GM18867 (cell line): ENCODE results near the gene YAE1.

Source experiments
- ATAC-seq: cut with Tn5 transposase; IDR thresholded peaks from one replicate; pipeline ENCODE4 v1.9.1; 2021; ENCODE audit warnings: mild to moderate bottlenecking, moderate library complexity; ENCODE audit not compliant: unreplicated experiment

YAE1 gene

DNA sequence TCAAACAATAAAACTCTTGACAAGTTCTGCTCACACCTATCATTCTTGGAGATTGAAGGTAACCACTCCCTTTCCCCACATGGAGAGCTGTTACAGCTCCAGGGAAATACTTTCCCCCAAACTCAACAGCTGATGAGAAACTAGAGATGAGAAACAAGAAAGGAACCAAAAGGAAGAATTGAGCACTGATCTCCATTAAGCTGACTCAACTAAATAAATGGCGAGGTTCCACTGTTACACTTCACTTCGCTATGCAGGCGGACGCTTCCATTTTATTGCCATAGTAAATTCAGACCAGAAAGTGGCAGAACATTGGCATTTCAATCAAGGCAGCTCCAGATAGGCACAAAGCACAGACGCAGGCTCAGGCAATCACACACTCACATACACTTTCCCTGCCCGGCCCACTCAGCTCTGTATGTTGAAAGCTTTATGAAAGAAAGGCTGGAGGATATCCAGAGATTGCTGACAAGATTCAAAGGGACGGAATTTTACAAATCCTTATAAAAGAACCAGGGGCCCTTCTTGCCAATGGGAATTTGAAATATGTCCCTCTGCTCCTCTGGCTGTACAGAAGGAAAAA lies 11.5 kb upstream of the YAE1 start:
- ATAC-seq: no peak

DNA sequence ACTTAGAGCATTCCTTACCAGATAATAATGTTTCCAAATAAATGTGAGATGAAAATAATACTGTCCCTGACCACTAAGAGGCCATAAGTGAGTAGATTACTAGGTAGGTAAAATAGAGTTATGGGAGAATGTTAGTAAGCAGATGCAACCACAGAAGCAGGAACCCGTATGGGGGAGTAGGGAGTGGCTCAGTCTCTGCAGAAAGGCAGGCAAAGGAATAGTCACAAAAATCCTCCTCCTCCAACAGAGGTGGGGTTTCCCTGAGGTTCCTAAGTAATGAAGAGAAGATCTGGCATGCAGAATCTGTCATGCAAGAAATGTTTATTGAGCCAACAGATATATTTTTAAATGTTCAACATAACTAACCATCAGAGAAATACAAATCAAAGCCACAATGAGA lies 9.0 kb upstream of the YAE1 start:
- ATAC-seq: no peak

DNA sequence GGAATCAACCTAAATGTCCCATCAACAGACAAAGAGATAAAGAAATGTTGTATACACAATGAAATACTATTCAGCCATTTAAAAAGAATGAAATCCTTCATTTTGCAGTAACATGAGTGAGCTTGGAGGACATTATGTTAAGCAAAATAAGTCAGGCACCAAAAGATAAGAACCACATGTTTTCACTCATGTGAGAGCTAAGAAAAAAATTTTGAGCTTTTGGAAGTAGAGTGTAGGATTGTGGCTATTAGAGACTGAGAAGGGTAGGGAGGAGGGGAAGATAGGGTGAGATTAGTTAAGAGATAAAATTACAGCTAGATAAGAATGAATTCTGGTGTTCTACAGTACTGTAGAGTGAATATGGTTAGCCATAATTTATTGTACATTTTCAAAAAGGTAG lies 8.3 kb upstream of the YAE1 start:
- no peak for ATAC-seq

DNA sequence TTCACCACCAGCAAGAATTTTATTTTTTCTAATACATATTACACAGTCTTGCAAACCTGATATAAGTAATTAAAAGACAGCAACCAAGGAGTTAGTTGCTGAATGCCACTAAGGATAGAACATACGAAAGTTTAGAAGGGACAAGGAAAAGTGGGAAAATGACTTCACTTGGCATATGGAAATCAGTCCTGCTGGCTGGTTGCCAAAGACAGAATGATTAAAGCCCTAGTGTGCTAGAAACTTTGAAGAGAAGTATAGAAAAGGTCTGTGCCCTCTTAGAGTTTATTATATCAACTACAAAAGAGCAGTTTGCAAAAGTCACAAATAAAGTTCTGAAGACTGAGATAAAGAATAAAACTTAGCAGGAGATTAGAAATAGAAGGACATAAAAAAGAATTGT lies 5.8 kb upstream of the YAE1 start:
- ATAC-seq: no peak

DNA sequence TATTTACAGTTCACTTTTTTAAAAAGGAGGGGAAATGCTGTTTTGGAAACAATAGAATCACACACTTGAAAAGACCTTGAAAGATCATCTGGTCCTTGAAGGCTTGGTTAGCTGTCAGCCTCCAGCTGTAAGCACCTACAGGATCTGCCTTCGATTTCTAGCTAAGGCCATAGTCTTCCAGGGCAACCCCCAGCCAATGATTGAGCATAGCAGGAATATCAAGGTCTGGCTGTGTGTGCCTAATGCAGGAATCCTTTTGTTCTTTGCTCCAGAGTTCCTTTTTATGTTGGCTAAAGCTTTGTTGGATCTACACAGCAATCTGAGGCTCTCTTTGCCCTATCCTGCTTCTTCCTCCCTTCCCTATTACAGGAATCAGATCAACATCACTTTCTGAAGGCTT lies 5.2 kb upstream of the YAE1 start:
- no peak for ATAC-seq

DNA sequence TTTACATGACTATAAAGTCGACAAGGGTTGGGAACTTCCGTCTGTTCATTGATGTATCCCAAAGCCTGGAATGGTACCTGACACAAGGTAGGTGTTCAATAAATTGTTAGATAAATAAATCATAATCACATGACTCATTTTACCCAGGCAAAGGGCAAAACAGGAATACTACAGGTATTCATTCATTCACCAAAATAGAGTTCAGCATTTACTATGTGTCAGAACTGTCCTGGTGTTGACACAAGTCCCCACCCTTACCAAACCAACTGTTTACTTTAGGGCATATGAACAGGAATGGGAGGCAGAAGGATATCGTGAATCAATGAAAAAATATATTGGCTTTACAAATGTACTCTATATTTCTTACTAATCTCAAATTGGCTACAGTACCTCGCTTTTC lies 666 bp upstream of the YAE1 start:
- no peak for ATAC-seq

DNA sequence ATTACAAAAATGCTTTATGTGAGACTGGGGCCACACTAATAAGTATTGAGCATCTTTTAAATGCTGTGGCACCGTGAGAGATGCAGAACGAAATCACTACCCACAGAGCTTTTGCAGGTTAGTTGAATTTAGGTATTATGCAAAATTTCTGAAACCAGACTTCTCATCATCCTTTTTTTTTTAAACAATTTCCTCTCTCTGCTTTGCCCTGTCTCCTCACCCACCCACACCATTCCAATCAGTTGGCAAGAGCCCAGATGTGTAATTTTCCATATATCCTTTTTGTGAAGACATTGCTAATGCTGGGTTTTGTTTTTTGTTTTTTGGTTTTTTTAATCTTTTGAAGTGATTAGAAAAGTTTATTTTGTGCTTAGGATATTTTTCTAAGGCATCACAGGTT lies 1.1 kb downstream of the YAE1 start:
- ATAC-seq: no peak

DNA sequence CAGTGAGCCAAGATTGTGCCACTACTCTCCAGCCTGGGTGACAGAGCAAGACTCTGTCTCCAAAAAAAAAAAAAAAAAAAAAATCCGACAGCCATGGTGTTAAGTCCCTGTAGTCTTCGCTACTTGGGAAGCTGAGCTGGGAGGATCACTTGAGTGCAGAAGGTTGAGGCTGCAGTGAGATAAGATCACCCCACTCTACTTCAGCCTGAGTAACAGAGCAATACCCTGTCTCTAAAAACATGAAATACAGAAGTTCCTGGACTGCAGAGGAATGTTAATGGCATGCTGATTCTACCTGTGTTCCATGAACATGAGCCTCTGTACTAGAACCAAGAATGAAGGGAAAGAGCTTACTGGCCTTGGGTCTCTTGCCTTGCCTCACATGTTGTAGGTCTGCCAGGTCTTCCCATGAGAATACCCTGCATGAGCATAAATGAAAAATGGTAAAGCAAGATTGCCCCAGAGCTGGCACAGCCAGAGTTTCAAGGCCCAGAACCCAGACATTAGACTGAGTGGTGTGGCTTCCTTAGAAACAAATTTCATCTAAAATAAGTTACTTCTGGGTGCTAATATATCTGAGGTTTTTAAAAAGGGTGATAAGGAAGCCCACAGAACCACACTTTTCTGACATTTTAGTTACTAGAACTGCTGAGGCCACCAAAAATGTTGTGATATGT lies 8.6 kb downstream of the YAE1 start:
- ATAC-seq: no peak

DNA sequence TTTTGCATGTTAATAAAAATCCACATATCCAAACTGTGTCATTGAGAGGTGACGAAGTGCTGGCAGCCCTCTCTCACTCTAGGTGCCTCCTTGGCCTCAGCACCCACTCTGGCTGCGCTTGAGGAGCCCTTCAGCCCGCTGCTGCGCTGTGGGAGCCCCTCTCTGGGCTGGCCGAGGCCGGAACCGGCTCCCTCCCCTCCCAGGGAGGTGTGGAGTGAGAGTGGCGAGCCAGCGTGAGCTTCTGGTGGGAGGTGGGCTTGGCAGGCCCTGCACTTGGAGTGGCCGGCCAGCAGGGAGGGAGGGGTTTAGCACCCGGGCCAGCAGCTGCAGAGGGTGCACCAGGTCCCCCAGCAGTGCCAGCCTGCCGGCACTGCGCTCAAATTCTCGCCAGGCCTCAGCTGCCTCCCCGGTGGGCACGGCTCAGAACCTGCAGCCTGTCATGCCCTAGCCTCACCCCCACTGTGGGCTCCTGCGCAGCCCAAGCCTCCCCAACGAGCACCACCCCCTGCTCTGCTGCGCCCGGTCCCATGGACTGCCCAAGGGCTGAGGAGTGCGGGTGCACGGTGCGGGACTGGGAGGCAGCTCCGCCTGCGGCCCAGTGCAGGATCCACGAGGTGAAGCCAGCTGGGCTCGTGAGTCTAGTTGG lies 11.1 kb downstream of the YAE1 start:
- ATAC-seq: no peak

DNA sequence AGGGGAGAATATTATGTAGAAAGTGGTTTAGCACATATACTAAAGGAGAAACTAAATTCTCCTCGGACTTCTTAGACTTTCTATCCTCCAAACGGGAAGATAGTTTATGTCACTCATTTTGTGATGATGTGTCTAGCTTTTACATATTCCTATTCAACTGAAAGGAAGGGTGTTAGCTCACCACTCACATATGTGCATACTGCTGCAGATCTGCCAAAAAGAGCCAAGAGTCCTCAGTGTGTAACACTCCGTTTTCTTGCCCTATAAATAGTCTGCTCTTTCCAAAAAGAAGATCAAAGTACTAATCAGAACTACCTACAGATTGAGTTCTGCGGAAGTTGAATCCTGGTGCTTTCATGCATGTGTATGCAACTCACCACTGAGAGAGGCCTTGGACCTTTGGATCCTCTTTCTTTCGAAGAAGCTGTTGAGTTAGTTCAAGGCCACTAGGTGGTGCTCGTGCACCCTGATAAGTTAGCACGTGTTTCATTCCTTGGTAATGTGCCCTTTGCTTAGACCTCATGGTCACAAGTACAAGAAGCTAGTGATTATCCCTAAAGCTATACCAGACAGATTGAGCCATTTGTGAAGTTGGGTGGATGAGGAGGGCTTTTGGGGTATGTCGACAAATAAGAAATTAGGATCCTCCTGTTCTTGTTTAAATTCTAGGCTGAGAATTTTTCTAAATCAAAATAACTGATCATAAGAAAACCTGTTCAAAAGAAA lies 14.1 kb downstream of the YAE1 start:
- peak; percentile 94 for ATAC-seq

DNA sequence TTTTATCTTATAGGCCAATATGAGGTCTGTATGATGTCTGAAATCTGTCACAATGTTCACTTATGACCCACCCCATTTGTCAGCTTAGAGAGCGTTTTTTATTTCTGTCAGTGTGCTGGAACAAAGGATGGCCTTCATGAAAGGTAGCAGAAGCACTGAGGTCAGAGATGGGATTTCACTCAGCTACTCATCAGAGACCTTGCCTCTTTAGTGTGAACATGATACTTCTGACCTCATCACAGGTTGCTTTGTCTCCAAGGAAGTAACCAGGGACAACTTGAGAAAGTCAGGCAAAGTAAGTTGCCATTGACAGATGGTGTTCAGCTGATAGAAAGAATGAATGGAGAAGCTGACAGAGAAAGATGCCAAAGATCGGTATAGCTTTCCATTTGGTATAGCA lies 16.3 kb downstream of the YAE1 start:
- no peak for ATAC-seq

DNA sequence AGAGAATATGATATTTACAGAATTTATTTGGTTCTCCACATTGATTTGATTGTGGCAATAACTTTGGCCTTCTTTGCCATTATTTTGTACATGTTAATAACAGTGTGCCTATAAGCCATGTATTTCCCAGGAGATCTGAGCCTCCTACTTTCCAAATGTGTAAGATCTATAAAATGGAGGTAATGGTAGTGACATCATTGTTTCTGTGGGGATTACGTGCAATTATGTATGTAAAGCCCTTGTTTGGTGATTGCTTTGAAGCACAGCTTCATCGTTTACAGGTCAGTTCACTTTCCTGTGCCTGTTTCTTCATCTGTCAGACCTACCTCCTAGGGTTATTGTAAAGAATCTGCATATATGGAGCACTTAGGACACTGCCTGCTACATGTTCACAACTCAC lies 17.3 kb downstream of the YAE1 start:
- ATAC-seq: no peak

DNA sequence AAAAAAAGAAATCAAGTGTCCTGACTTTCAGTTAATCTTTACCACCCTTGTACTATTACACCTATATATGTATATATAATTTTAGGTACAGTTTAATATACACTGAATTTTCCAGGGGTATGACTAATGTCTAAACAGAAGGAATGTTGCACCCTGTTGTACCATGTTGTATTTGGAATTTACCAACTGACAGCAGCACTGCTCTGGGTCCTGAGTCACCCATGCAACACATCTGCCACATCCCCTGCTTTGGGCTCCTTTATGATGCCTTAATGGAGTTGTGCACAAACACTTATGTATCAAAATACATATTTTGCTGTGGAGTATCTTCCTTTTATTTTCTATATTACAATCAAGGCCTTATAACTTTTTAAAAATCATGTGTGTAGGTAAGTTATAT lies 21.2 kb downstream of the YAE1 start:
- no peak for ATAC-seq

DNA sequence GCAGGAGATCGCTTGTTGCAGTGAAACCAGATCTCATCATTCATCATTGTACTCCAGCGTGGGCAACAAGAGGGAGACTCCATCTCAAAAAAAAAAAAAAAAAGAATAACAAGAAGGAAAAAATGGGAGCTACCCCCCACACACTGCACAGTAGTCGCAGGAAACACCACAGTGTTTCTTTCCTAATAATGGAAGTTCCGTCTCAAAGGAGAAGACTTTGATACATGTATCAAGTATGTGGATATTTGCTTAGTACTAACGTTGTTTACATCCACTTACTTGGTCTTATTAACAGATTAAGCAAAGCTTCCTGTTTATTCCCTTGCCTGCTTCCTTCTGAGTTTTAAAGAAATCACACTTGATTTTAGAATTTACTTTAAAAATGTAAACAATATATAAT lies 22.2 kb downstream of the YAE1 start:
- ATAC-seq: no peak

DNA sequence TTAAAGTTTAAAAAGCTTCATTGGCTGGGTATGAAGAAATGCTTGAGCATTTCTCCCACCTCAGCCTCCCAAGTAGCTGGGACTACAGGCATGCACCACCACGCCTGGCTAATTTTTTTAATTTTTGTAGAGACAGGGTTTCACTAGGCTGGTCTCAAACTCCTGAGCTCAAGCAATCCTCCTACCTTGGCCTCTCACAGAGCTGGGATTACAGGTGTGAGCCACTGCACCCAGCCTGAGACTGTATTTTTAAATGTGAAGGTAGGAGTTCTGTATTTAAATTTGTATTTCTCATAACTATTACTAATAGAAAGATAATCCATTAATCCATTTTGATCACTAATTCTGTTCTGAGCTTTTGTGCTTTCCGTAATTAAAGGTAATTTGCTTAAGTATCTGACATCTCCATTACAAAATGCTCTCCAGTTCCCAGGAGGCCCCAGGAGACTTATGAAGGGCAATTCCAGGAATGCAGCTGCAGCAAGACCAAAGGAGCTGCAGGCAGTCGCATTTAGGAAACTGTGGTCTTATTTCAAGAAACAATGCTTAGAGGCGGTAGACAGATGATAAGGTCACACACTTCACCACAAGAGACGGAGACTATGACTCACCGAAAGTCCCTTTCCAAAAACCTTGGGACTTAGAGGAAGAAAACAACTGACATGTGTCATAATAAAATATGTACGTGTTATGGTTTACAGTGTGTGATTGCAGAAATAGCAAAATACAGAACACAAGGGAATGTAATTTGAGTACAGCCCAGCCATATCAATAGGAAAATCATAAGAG lies 23.3 kb downstream of the YAE1 start:
- ATAC-seq: peak; percentile 91

DNA sequence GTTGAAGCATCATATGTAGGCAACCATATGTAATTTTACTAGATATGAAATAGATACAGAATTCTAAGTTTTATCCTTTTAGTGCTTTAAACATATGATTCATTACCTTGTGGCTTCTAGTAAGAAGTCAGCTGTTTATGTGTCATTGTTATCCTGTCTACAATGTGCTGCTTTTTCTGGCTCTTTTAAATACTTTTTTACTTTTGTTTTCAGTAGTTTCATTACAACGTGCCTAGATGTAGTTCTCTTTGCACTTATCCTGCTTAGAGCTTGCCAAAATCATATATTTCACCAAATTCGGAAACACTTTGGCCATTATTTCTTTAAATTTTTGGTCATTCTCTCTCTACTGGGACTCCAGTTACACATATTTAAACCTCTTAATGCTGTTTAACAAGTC lies 26.4 kb downstream of the YAE1 start:
- ATAC-seq: peak; percentile 41

DNA sequence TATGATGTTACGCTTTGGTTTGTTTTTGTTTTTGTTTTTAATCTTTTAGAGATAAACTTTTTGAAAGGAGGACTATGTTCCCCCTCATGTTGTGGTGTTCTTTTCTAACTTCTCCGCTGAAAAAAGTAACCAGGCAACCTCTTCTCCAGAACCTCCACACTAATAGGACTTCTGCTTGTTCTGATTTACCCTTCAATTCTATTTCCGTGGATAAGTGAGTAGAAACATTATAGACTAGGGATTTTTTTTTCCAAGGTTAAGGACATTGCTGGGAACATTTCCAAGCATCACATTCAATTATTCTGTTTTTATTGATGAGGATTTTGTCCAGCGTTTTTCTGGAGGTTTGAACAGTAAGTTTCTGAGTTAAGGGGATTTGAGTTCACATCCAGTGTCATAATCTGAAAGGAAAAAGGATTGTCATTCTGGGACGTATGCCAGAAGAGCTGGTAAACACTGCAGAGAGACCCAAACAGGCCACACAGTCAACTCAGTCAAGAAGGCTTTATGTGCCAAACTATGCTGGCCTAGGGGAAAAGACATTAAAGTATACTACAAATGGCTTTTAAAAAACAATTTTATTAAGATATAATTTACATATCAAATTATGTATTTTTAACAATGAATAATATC lies 28.9 kb downstream of the YAE1 start:
- ATAC-seq: no peak

DNA sequence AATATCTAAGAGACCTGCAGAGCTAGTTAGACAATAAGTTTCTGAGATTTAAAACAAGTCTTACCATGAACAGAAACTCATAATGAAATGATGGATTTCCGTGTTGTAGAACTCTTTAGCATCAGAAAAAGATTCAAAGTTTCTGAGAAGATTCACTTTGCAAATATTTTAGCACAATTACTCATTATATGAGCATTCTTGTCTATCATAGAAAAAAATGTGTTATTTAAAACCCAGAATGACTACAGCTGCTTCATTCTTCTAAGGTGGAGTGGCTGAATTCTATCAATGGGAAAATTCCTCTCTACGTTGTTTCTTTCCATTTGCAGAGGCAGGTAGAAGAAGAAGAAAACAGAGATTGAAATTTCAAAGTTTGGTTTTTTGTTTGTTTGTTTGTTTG lies 36.1 kb downstream of the YAE1 start:
- no peak for ATAC-seq

DNA sequence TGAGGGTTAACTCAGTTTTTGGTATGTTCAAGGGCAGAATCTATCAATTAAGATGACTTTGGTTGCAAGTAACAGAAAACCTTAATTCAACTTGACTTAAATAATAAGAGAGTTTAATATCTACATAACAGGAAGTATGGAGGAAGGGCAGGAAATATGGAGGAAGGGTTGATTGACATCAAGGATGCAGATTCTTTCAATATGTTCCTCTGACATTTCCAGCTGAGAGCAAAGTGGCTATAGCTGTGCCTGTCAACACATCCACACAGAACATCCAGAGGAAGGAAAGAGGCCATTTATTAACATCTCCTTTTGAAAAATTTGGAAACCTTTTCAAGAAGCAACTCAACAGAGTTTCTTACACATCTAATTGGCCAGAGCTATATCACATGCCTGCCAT lies 37.7 kb downstream of the YAE1 start:
- no peak for ATAC-seq

DNA sequence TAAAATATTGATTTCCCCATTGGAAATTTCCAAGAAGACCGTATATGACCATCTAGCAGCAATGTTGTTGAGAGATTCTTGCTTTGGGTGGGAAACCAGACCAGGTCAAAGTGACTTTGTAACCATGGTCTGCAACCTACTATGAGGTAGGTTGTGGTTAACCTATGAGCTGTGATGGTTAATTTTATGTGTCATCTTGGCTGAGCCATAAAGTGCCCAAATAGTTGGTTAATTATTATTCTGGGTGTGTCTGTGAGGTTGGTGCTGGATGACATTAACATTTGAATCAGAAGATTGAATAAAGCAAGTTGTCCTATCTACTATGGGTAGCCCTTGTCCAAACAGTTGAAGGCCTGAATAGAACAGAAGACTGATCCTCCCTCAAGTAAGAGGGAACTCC lies 38.9 kb downstream of the YAE1 start:
- ATAC-seq: no peak

DNA sequence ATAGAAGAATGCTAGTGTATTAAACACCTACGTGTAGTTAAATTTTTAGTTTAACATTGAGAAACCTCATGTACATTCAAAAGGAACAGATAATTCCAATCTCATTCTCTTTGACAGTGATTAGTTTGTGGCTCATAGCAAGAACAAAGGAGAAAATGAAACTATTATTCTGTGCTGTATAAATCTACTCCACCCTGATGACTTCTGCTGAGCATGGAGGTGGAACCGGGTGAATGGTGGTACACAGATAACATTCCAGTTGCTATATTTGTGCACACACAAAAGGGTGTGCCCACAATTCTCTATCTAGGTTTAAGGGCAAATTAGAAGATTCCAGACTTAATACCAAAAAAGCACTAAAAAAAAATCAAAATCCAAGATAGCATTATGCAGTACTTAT lies 40.1 kb downstream of the YAE1 start:
- ATAC-seq: no peak
